Measurements from ENCODE around the gene GNB1. TPM values are rescaled to one million over a fixed set of nuclear protein-coding genes. Genes with fewer than 3 reads are reported as not detected.
"Not testable (repeated sequence)": the region's sequence is repeated elsewhere in the genome, so short reads cannot be mapped to it uniquely, and the experiment has no call there.

The GNB1 gene
- 226 TPM for polyA plus RNA-seq
- long read RNA-seq, donor 1, transcript GNB1-201 (12 exons, 3,132 nt) = major isoform, 21 of 52 reads
- long read RNA-seq, donor 1, partial matches to known transcripts = 28 of 52 reads
- long read RNA-seq, donor 1, other reads (novel, unspliced or antisense) = 0 of 52 reads
- long read RNA-seq, donor 2, transcript GNB1-201 (12 exons, 3,132 nt) = major isoform, 56 of 146 reads
- long read RNA-seq, donor 2, transcript GNB1-209 (11 exons, 3,145 nt) = minor isoform, 6 of 146 reads
- long read RNA-seq, donor 2, partial matches to known transcripts = 75 of 146 reads
- long read RNA-seq, donor 2, other reads (novel, unspliced or antisense) = 6 of 146 reads
- long read RNA-seq, donor 3 = 0 reads
- long read RNA-seq, donor 4, partial matches to known transcripts = 0 of 4 reads
- long read RNA-seq, donor 4, other reads (novel, unspliced or antisense) = 0 of 4 reads
- long read RNA-seq, donor 5, transcript GNB1-201 (12 exons, 3,132 nt) = major isoform, 21 of 51 reads
- long read RNA-seq, donor 5, partial matches to known transcripts = 24 of 51 reads
- long read RNA-seq, donor 5, other reads (novel, unspliced or antisense) = 0 of 51 reads
- long read RNA-seq, donor 6, transcript GNB1-209 (11 exons, 3,145 nt) = minor isoform, 9 of 83 reads
- long read RNA-seq, donor 6, transcript GNB1-201 (12 exons, 3,132 nt) = major isoform, 46 of 83 reads
- long read RNA-seq, donor 6, partial matches to known transcripts = 27 of 83 reads
- long read RNA-seq, donor 6, other reads (novel, unspliced or antisense) = 0 of 83 reads
- long read RNA-seq, donor 7, transcript GNB1-201 (12 exons, 3,132 nt) = major isoform, 19 of 32 reads
- long read RNA-seq, donor 7, transcript GNB1-209 (11 exons, 3,145 nt) = minor isoform, 5 of 32 reads
- long read RNA-seq, donor 7, partial matches to known transcripts = 6 of 32 reads
- long read RNA-seq, donor 7, other reads (novel, unspliced or antisense) = 0 of 32 reads
- long read RNA-seq, donor 8, transcript GNB1-209 (11 exons, 3,145 nt) = minor isoform, 10 of 94 reads
- long read RNA-seq, donor 8, transcript GNB1-201 (12 exons, 3,132 nt) = major isoform, 45 of 94 reads
- long read RNA-seq, donor 8, partial matches to known transcripts = 38 of 94 reads
- long read RNA-seq, donor 8, other reads (novel, unspliced or antisense) = 0 of 94 reads
- long read RNA-seq, donor 9, transcript GNB1-209 (11 exons, 3,145 nt) = minor isoform, 7 of 66 reads
- long read RNA-seq, donor 9, transcript GNB1-201 (12 exons, 3,132 nt) = major isoform, 38 of 66 reads
- long read RNA-seq, donor 9, partial matches to known transcripts = 18 of 66 reads
- long read RNA-seq, donor 9, other reads (novel, unspliced or antisense) = 0 of 66 reads
- long read RNA-seq, donor 10, transcript GNB1-201 (12 exons, 3,132 nt) = major isoform, 77 of 128 reads
- long read RNA-seq, donor 10, transcript GNB1-209 (11 exons, 3,145 nt) = minor isoform, 11 of 128 reads
- long read RNA-seq, donor 10, partial matches to known transcripts = 33 of 128 reads
- long read RNA-seq, donor 10, other reads (novel, unspliced or antisense) = 5 of 128 reads
- long read RNA-seq, donor 11, transcript GNB1-201 (12 exons, 3,132 nt) = major isoform, 34 of 58 reads
- long read RNA-seq, donor 11, partial matches to known transcripts = 23 of 58 reads
- long read RNA-seq, donor 11, other reads (novel, unspliced or antisense) = 0 of 58 reads

- DNase-seq = peak; percentile 93 to 96
- H3K27ac ChIP-seq (ENCODE audit: low read length) = peak within 1 kb of the TSS; percentile 96
- WGBS (ENCODE audit: insufficient coverage, low lambda C conversion rate) = no CpG with 5 or more reads among the region's 137 CpGs
Measured at GRCh38 chr1:1890506-1891348, at the start of gene GNB1. Gene GNB1, minus strand, starts transcription at chr1:1891087. Its CDS starts 65,634 bp downstream, at chr1:1825453.

GRCh38 chr1:1940123-1940425, 49.2 kb upstream of the GNB1 start:
- Histone ChIP-seq H3K27ac (ENCODE audit: low read length) (no peak overlapping the region), H3K36me3 (ENCODE audit: control insufficient read depth, insufficient read depth, low read length) (no peaks in the 10 kb centered on the region), H3K4me1 (ENCODE audit: control insufficient read depth, insufficient read depth, low read length) (peaks cover 21% of the 10 kb centered on the region), H3K27me3 (ENCODE audit: control insufficient read depth, insufficient read depth, low read length) (no peaks in the 10 kb centered on the region), H3K4me3 (ENCODE audit: low read length) (no peak overlapping the region), H3K9me3 (ENCODE audit: control insufficient read depth, low read depth, low read length) (peaks cover 11% of the 10 kb centered on the region)
- no peak for DNase-seq
- no CpG with 5 or more reads among the region's 12 CpGs for WGBS (ENCODE audit: insufficient coverage, low lambda C conversion rate)

More at GRCh38 chr1:1890506-1891348, at the start of gene GNB1:
- Histone ChIP-seq H3K4me3 (ENCODE audit: low read length) (peak within 1 kb of the TSS; percentile 81), H3K4me1 (ENCODE audit: control insufficient read depth, insufficient read depth, low read length) (peaks cover 48% of the 10 kb centered on the region), H3K27me3 (ENCODE audit: control insufficient read depth, insufficient read depth, low read length) (no peaks in the 10 kb centered on the region), H3K36me3 (ENCODE audit: control insufficient read depth, insufficient read depth, low read length) (no peaks in the 10 kb centered on the region), H3K9me3 (ENCODE audit: control insufficient read depth, low read depth, low read length) (peaks cover 3% of the 10 kb centered on the region)

- H3K4me1 ChIP-seq (ENCODE audit: control insufficient read depth, insufficient read depth, low read length) = peaks cover 21% of the 10 kb centered on the region
- no peak for DNase-seq
- H3K9me3 ChIP-seq (ENCODE audit: control insufficient read depth, low read depth, low read length) = peaks cover 11% of the 10 kb centered on the region
- no peak overlapping the region for H3K4me3 ChIP-seq (ENCODE audit: low read length)
- no peaks in the 10 kb centered on the region for H3K36me3 ChIP-seq (ENCODE audit: control insufficient read depth, insufficient read depth, low read length)
- WGBS (ENCODE audit: insufficient coverage, low lambda C conversion rate) = no CpG with 5 or more reads among the region's 28 CpGs
- no peaks in the 10 kb centered on the region for H3K27me3 ChIP-seq (ENCODE audit: control insufficient read depth, insufficient read depth, low read length)
- H3K27ac ChIP-seq (ENCODE audit: low read length) = no peak overlapping the region
Measured at GRCh38 chr1:1939296-1940122, 48.6 kb upstream of the GNB1 start.

- no peak for DNase-seq
- WGBS (ENCODE audit: insufficient coverage, low lambda C conversion rate) = no CpG with 5 or more reads among the region's 24 CpGs
Measured at GRCh38 chr1:1938613-1939295, 47.9 kb upstream of the GNB1 start.

GRCh38 chr1:1938276-1938573, 47.3 kb upstream of the GNB1 start:
- peaks cover 11% of the 10 kb centered on the region for H3K4me1 ChIP-seq (ENCODE audit: control insufficient read depth, insufficient read depth, low read length)
- no peak overlapping the region for H3K4me3 ChIP-seq (ENCODE audit: low read length)
- H3K9me3 ChIP-seq (ENCODE audit: control insufficient read depth, low read depth, low read length) = peaks cover 7% of the 10 kb centered on the region
- WGBS (ENCODE audit: insufficient coverage, low lambda C conversion rate) = 80% methylated on average over 1 of the region's 6 CpGs
- no peaks in the 10 kb centered on the region for H3K27me3 ChIP-seq (ENCODE audit: control insufficient read depth, insufficient read depth, low read length)
- H3K27ac ChIP-seq (ENCODE audit: low read length) = no peak overlapping the region
- no peaks in the 10 kb centered on the region for H3K36me3 ChIP-seq (ENCODE audit: control insufficient read depth, insufficient read depth, low read length)
- no peak for DNase-seq

More at GRCh38 chr1:1938613-1939295, 47.9 kb upstream of the GNB1 start:
- Histone ChIP-seq H3K36me3 (ENCODE audit: control insufficient read depth, insufficient read depth, low read length) (no peaks in the 10 kb centered on the region), H3K27ac (ENCODE audit: low read length) (no peak overlapping the region), H3K4me3 (ENCODE audit: low read length) (no peak overlapping the region), H3K27me3 (ENCODE audit: control insufficient read depth, insufficient read depth, low read length) (no peaks in the 10 kb centered on the region), H3K4me1 (ENCODE audit: control insufficient read depth, insufficient read depth, low read length) (peaks cover 16% of the 10 kb centered on the region), H3K9me3 (ENCODE audit: control insufficient read depth, low read depth, low read length) (peaks cover 11% of the 10 kb centered on the region)

GRCh38 chr1:1937549-1938275, 46.8 kb upstream of the GNB1 start:
- Histone ChIP-seq H3K27me3 (ENCODE audit: control insufficient read depth, insufficient read depth, low read length) (no peaks in the 10 kb centered on the region), H3K4me1 (ENCODE audit: control insufficient read depth, insufficient read depth, low read length) (peaks cover 6% of the 10 kb centered on the region), H3K9me3 (ENCODE audit: control insufficient read depth, low read depth, low read length) (peaks cover 4% of the 10 kb centered on the region), H3K4me3 (ENCODE audit: low read length) (no peak overlapping the region), H3K36me3 (ENCODE audit: control insufficient read depth, insufficient read depth, low read length) (no peaks in the 10 kb centered on the region), H3K27ac (ENCODE audit: low read length) (no peak overlapping the region)
- WGBS (ENCODE audit: insufficient coverage, low lambda C conversion rate) = no CpG with 5 or more reads among the region's 16 CpGs
- DNase-seq = no peak

- WGBS (ENCODE audit: insufficient coverage, low lambda C conversion rate) = no CpG with 5 or more reads among the region's 15 CpGs
- peaks cover 4% of the 10 kb centered on the region for H3K9me3 ChIP-seq (ENCODE audit: control insufficient read depth, low read depth, low read length)
- H3K27ac ChIP-seq (ENCODE audit: low read length) = no peak overlapping the region
- H3K36me3 ChIP-seq (ENCODE audit: control insufficient read depth, insufficient read depth, low read length) = no peaks in the 10 kb centered on the region
- H3K27me3 ChIP-seq (ENCODE audit: control insufficient read depth, insufficient read depth, low read length) = no peaks in the 10 kb centered on the region
- H3K4me3 ChIP-seq (ENCODE audit: low read length) = no peak overlapping the region
- DNase-seq = no peak
- H3K4me1 ChIP-seq (ENCODE audit: control insufficient read depth, insufficient read depth, low read length) = no peaks in the 10 kb centered on the region
Measured at GRCh38 chr1:1937061-1937460, 46.2 kb upstream of the GNB1 start.

GRCh38 chr1:1934848-1935247, 44.0 kb upstream of the GNB1 start:
- H3K27me3 ChIP-seq (ENCODE audit: control insufficient read depth, insufficient read depth, low read length); H3K4me3 ChIP-seq (ENCODE audit: low read length); H3K36me3 ChIP-seq (ENCODE audit: control insufficient read depth, insufficient read depth, low read length); H3K4me1 ChIP-seq (ENCODE audit: control insufficient read depth, insufficient read depth, low read length); DNase-seq; H3K27ac ChIP-seq (ENCODE audit: low read length); H3K9me3 ChIP-seq (ENCODE audit: control insufficient read depth, low read depth, low read length): not testable (repeated sequence)
- no CpG with 5 or more reads among the region's 21 CpGs for WGBS (ENCODE audit: insufficient coverage, low lambda C conversion rate)
